B cell (primary cell): ENCODE results near the gene CTSA. TPM values are rescaled to one million over a fixed set of nuclear protein-coding genes. Genes with fewer than 3 reads are reported as not detected.

Source experiments
- ATAC-seq: fragments of 200-7000 bp; cut with Tn5 transposase; one replicate; pipeline ENCODE4 v1.10.0; 2021; ENCODE audit warnings: low read depth, mild to moderate bottlenecking, moderate number of reproducible peaks, moderate library complexity
- CTCF ChIA-PET: fragments of 350-600 bp; sonication (Branson Sonifier 250); formaldehyde crosslinking; loops from one replicate; lab custom pipeline; 2021; ENCODE audit warnings: antibody characterized with exemption, inconsistent platforms; lab: Charles Lee
- POLR2A ChIA-PET: fragments of 350-600 bp; sonication (Branson Sonifier 250); formaldehyde crosslinking; loops from one replicate; lab custom pipeline; 2021; ENCODE audit warnings: antibody characterized with exemption; lab: Charles Lee
- DNase-seq: peaks from one replicate; pipeline ENCODE4 v3.0.0; 2013
- H2AFZ ChIP-seq: 2 replicates; pipeline ENCODE4 v1.6.1; 2012; ENCODE audit warnings: mild to moderate bottlenecking, low read depth, low read length; ENCODE audit not compliant: insufficient read depth, poor library complexity, severe bottlenecking
- H3K27ac ChIP-seq, 2 donors: 1 replicate in 1 of 2; 2 replicates in 1 of 2; pipeline ENCODE4 v1.5.1; 2012 to 2013; ENCODE audit warnings: low read length in 2 of 2, mild to moderate bottlenecking in 2 of 2, moderate library complexity in 1 of 2
- H3K27me3 ChIP-seq, 4 experiments: fragments of 200-600 bp in 1 of 4; sonication (generic) in 1 of 4; replicated peaks in 1 of 4; 1 replicate in 2 of 4; 2 replicates in 2 of 4; pipeline versions ENCODE4 v1.6.1 to v1.7.0; 2013 to 2016; ENCODE audit warnings: low read length in 3 of 4, mild to moderate bottlenecking in 2 of 4, mixed read lengths in 1 of 4, moderate library complexity in 1 of 4; ENCODE audit not compliant: insufficient read depth in 4 of 4, control insufficient read depth in 3 of 4; ENCODE audit errors: control extremely low read depth in 1 of 4
- H3K36me3 ChIP-seq, 2 experiments: replicated peaks in 1 of 2; 1 replicate in 1 of 2; 2 replicates in 1 of 2; pipeline versions ENCODE4 v1.6.1 to v1.7.1; 2013; ENCODE audit warnings: low read length in 1 of 2; ENCODE audit not compliant: insufficient read depth in 2 of 2, control insufficient read depth in 1 of 2; ENCODE audit errors: control extremely low read depth in 1 of 2, extremely low read depth in 1 of 2
- H3K4me1 ChIP-seq, 2 donors: fragments of 200-600 bp in 1 of 2; sonication (generic) in 1 of 2; 1 replicate in 1 of 2; 2 replicates in 1 of 2; pipeline versions ENCODE4 v1.5.1 to v1.6.1; 2013 to 2017; ENCODE audit warnings: low read length in 2 of 2; ENCODE audit not compliant: control insufficient read depth in 2 of 2, insufficient read depth in 2 of 2
- H3K4me2 ChIP-seq: replicated peaks from 2 replicates; pipeline ENCODE3; 2012; ENCODE audit warnings: mild to moderate bottlenecking, low read depth, low read length; ENCODE audit not compliant: poor library complexity, severe bottlenecking
- H3K4me3 ChIP-seq, 5 experiments: fragments of 200-600 bp in 1 of 5; sonication (generic) in 1 of 5; 1 replicate in 3 of 5; 2 replicates in 2 of 5; pipeline versions ENCODE4 v1.5.1 to v1.7.0; 2011 to 2016; ENCODE audit warnings: low read length in 4 of 5, mild to moderate bottlenecking in 4 of 5, low read depth in 2 of 5, control low read depth in 1 of 5, moderate library complexity in 1 of 5; ENCODE audit not compliant: insufficient read depth in 1 of 5; ENCODE audit errors: control extremely low read depth in 1 of 5, extremely low read depth in 1 of 5
- H3K79me2 ChIP-seq: fragments of 200-600 bp; sonication (generic); one replicate; pipeline ENCODE4 v1.6.0; 2016; ENCODE audit warnings: low read length; ENCODE audit not compliant: control insufficient read depth, insufficient read depth
- H3K9ac ChIP-seq: fragments of 200-600 bp; sonication (generic); 2 replicates; pipeline ENCODE4 v1.6.1; 2017; ENCODE audit warnings: mild to moderate bottlenecking, low read length, moderate library complexity
- H3K9me3 ChIP-seq, 3 donors: one replicate each; pipeline versions ENCODE4 v1.6.1 to v1.7.1; 2013; ENCODE audit warnings: low read length in 2 of 3; ENCODE audit not compliant: control insufficient read depth in 2 of 3, insufficient read depth in 1 of 3; ENCODE audit errors: control extremely low read depth in 1 of 3
- H4K20me1 ChIP-seq: 2 replicates; pipeline ENCODE4 v1.6.0; 2012; ENCODE audit warnings: mild to moderate bottlenecking, low read length; ENCODE audit not compliant: insufficient read depth, control insufficient read depth, poor library complexity, severe bottlenecking
- H3K27ac Mint-ChIP-seq: one replicate; pipeline ENCODE4 v1.8.0; 2021; ENCODE audit warnings: mixed read lengths
- H3K27me3 Mint-ChIP-seq: one replicate; pipeline ENCODE4 v1.8.0; 2021; ENCODE audit warnings: mixed read lengths
- H3K4me1 Mint-ChIP-seq: one replicate; pipeline ENCODE4 v1.8.0; 2021; ENCODE audit warnings: mixed read lengths
- H3K4me3 Mint-ChIP-seq: one replicate; pipeline ENCODE4 v1.8.0; 2021; ENCODE audit warnings: mixed read lengths
- H3K9me3 Mint-ChIP-seq: one replicate; pipeline ENCODE4 v1.8.0; 2022; ENCODE audit warnings: mixed read lengths; ENCODE audit not compliant: insufficient read depth
- CTCF ChIP-seq: fragments of 200-600 bp; IDR thresholded peaks from one replicate; pipeline ENCODE4 v1.8.0; 2022; ENCODE audit warnings: antibody characterized with exemption, mild to moderate bottlenecking
- EZH2 ChIP-seq: IDR thresholded peaks from 2 replicates; pipeline ENCODE4 v1.6.1; 2012; ENCODE audit warnings: borderline replicate concordance, low read depth, mild to moderate bottlenecking, moderate library complexity, low read length; ENCODE audit not compliant: insufficient read depth, poor library complexity, severe bottlenecking
- WGBS: methylation state at CpG from one replicate; pipeline ENCODE4 v1.1.5; 2013; ENCODE audit warnings: missing lambda C conversion rate; ENCODE audit not compliant: insufficient coverage; 5-methylcytosine and 5-hydroxymethylcytosine counted together
- intact Hi-C: fragments of 100-400 bp; cut with micrococcal nuclease; formaldehyde crosslinking; loops from one replicate; pipeline ENCODE4 v1.10.0; 2022
- polyA plus RNA-seq: library from polyadenylated mRNA; depleted of rRNA; stranded (reverse); fragments of >200 nt; gene quantifications from 2 replicates; pipeline ENCODE4 v1.2.3, GENCODE V29; 2012
- total RNA-seq, 2 donors: library from RNA; stranded (reverse); fragments of 120-200 nt in 1 of 2; gene quantifications; 1 replicate in 1 of 2; 2 replicates in 1 of 2; pipeline versions ENCODE4 v1.2.3 to v1.2.4, GENCODE V29; 2013 to 2022

Gene CTSA
- total and polyA plus RNA-seq, 2 donors (not counting 1 experiment from before 2014, with no cell fraction given), result 100 to 107 TPM

- no peaks in the 10 kb centered on the region for H3K79me2 ChIP-seq
- no peaks in the 10 kb centered on the region for H3K9me3 Mint-ChIP-seq
- no peak overlapping the region for H3K9ac ChIP-seq
- ChIA-PET CTCF (interaction anchor here (0.6 kb wide), 1 partner anchor 15 kb away, joined by 5 read pairs; no protein-coding TSS in a partner anchor), POLR2A (no interaction called here)
- no peaks in the 10 kb centered on the region for H3K36me3 ChIP-seq
- no peaks in the 10 kb centered on the region for H3K4me1 ChIP-seq
- no peak for ATAC-seq
- no peaks in the 10 kb centered on the region for H3K9me3 ChIP-seq
- no peak overlapping the region for H3K4me2 ChIP-seq
- H3K27me3 ChIP-seq, result peaks cover 0 to 25% (median 2%) of the 10 kb centered on the region in 4 experiments
- H3K27me3 Mint-ChIP-seq, result peaks cover 33% of the 10 kb centered on the region
- no peak overlapping the region for H3K4me3 Mint-ChIP-seq
- TF ChIP-seq CTCF (no peak), EZH2 (no peak)
- no peak overlapping the region for H3K27ac Mint-ChIP-seq
- 79% methylated on average over 6 of the region's 9 CpGs for WGBS
- no peak overlapping the region for H3K27ac ChIP-seq
- no peaks in the 10 kb centered on the region for H4K20me1 ChIP-seq
- intact Hi-C loops, result no loop called here
- no peak for DNase-seq
- no peaks in the 10 kb centered on the region for H3K4me1 Mint-ChIP-seq
- H3K4me3 ChIP-seq, result no peak overlapping the region
- no peak overlapping the region for H2AFZ ChIP-seq
Measured at GRCh38 chr20:45920462-45921336, 29.6 kb downstream of the CTSA start.
